Measurements from ENCODE around the gene GNAZ.
A peak's percentile ranks its signal among the peaks of the same experiment; 100 is the strongest.

Gene GNAZ

DNA sequence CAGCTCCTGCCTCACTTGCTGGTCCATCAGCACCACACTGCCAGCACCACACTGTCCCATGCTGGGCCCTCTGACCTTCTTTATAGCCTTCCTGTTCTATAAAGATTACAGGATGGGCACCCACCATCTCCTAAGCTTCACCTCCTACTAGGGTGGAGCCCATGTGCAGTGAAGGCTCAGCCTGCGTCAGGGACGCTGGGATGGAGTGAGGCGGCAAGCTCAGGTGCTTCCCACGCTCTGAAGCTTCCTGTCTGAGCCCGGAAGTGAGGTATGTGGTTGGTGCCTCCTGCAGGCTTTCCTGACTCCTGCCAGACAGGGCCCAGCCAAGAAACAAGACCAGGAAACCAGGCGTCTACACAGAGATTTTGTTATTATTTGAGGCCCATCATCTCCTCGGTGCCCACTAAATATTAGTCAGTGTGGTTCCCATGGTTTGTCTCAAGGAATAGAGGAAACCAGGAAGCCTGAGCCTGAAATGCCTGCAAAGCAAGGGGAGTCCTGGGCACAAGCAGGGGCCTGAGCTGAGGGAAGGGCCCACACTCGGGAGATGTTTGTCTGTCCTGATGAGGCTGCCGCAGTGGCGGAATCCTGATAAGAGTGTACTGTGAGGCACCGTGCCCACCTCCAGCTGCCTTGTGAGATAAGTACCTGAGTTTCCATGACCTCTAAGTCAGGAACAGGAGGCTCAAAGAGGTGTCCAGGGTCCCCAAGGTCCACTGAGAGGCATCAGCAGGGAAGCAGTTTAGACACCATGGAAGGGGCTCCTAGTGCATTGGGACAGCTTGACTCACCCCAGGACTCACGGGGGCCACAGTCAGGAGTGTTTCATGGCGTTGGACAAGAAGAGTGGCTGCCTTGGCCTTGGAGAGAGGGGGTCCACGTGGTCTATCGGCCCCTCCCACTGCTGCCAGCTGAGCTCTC lies 49.4 kb downstream of the GNAZ start:
- DNase-seq (ENCODE audit: low read depth) = peak; percentile 20

DNA sequence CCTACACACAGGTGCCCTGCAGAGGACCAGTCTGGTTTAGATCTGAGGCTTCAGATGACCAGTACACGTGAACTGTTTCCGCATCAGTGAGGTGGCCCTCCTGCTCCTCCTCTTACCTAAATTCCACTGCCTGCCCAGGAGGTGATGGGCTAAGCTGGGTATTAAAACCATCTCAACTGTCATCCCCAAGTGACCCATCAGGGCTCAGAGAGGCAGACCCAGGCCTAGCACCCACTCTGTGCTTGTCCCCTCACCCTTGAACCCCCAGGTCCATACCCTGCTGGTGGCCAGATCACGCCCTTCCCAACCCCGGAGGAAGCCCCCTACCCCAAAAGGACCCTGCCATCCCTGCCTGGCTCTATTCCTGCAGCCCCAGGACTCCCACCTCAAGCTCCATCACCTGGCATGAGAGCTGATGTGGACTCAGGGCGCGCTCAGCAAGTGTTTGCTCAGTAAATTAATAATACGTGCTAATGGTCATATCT lies 50.1 kb downstream of the GNAZ start:
- no peak for DNase-seq (ENCODE audit: low read depth)

DNA sequence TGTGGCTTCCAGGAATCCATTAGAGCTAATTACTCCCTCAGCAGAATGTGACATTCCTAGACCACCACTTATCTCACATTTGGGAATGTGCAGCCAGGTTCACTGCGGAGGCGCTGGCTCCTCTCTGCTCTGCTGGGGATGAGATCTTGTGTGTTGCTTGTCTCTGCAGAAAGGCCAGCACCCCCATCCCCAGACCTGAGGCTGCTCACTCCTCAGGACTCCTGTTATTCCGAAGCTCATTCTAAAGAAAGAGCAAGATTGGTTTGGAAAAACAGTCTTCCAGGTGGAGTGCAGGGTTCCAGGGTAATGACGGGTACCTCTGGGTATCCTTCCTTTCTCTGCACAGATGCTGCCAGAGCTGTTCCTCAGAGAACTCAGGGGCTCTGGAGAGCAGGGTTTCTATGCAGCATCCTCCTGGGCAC lies 50.7 kb downstream of the GNAZ start:
- DNase-seq (ENCODE audit: low read depth) = no peak

DNA sequence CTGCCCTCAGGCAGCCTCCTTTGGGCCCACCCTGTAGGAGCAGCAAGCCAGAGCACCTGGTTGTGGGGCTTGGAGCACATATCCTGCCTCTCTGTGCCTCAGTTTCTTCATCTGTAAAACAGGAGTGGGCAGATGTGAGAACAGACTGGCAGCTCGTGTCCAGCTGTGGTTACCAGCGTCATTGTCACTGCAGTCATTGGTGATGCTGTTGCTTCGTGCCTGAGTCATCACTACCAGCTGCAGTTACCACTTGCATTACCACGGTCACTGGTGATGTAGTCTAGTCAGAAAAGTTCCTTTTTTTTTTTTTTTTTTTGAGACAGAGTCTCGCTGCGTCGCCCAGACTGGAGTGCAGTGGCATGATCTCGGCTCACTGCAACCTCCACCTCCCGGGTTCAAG lies 51.1 kb downstream of the GNAZ start:
- DNase-seq (ENCODE audit: low read depth) = no peak

DNA sequence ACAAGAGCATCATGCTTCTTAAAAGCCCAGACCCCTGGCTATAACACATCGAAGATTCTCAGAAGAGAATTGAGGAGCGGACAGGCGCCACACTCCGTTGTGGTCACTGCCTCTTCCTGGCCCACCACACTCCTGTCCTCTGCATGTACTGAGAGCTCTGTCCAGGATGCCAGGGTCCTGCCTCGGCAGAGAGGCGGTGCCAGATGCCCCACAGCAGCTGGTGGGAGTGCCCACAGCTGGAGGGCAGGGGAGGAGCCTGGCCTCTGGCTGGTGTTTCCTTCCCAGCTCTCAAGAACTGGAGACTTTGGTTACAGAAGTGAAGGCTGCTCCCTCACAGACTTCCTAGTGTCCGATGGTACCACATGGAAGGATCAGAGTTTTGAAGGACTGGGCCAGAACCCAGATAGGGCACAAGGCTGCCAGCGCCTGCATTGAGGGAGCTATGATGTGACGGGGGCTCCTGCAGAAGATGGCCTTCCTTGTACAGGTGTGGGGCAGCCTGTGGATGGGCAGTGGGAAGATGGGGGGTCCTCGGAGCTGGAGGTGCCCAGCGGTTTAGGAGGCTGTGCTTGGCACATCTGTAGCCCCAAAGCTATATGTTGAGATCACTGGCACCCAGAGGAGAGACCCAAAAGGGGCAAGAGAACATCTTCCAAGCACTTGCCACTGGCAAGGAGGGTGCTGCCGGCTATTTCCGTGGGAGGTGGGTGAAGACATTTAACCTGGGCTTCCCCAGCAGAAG lies 52.1 kb downstream of the GNAZ start:
- DNase-seq (ENCODE audit: low read depth) = no peak

DNA sequence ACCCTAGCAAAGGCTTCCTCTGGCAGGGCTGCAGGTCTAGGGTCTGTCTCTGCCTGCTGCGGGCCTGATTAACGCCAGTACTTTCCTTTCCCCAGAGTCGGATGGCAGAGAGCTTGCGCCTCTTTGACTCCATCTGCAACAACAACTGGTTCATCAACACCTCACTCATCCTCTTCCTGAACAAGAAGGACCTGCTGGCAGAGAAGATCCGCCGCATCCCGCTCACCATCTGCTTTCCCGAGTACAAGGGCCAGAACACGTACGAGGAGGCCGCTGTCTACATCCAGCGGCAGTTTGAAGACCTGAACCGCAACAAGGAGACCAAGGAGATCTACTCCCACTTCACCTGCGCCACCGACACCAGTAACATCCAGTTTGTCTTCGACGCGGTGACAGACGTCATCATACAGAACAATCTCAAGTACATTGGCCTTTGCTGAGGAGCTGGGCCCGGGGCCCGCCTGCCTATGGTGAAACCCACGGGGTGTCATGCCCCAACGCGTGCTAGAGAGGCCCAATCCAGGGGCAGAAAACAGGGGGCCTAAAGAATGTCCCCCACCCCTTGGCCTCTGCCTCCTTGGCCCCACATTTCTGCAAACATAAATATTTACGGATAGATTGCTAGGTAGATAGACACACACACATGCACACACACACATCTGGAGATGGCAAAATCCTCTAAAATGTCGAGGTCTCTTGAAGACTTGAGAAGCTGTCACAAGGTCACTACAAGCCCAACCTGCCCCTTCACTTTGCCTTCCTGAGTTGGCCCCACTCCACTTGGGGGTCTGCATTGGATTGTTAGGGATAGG lies 52.9 kb downstream of the GNAZ start:
- no peak for DNase-seq (ENCODE audit: low read depth)

DNA sequence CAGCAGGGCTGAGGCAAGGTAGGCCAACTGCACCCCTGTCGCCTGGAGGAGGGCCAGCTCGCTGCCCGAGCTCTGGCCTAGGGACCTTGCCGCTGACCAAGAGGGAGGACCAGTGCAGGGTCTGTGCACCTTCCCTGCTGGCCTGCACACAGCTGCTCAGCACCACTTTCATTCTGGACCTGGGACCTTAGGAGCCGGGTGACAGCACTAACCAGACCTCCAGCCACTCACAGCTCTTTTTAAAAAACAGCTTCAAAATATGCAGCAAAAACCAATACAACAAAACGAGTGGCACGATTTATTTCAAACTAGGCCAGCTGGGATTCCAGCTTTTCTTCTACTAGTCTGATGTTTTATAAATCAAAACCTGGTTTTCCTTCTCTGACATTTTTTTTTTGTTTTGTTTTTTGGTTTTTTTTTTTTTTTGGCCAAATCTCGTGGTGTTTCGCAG lies 53.5 kb downstream of the GNAZ start:
- no peak for DNase-seq (ENCODE audit: low read depth)

DNA sequence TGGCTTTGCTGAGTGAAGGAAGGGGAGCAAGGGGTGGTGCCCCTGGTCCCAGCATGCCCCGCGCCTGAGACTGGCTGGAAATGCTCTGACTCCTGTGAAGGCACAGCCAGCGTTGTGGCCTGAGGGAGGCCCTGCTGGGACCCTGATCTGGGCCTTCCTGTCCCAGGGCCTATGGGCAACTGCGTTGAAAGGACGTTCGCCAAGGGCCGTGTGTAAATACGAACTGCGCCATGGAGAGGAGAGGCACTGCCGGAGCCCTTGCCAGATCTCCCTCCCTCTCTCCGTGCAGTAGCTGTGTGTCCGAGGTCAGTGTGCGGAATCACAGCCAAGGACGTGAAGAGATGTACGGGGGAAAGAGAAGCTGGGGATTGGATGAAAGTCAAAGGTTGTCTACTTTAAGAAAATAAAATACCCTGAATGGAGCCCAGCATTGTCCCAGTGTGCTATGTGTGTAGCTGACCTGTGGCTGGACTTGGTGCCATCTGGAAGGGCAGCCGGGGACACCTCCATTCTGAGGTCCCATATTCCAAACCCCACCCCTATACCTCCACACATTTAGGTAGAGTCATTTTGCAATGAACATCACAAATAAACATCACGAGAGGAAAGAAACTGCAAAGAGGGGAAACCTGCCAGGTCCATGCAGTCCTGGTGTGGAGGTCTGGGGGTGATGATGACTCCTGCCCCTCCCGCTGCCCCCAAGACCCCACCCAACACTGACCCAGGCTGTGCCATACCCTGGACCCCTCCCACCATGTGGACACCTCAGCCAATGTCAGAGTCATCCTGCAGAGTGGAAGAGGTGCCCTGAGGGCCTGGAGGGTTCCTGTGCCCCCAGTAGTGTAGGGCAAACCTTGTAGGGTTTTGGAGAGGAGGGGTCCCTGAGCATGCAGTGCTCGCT lies 54.5 kb downstream of the GNAZ start:
- DNase-seq (ENCODE audit: low read depth) = no peak

DNA sequence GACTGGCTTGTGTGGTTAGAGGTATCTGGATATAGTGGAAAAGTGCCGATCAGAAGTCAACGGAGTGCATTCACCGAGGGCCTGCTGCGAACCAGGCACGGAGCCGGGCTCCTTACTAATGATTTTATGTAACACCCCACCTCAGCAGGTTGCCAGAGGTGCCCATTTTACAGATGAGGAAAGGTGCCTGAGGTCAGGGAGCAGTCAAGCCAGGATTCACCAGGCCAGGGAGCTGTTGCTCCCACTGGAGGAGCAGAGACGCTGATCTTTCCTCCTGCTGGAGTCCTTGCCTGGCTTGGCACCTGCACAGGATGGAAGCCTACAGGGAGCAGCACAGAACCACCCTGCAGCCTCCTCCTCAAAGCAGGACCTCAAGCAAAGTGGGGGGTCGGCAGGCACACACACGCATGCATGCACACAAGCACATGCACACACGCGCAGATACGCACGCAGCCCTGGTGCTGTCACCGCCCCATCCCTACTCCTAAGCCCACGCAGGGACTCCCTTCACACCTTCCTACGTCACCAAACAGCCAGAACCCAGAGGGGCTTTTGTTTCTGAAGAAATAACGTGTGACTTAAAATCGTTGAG lies 55.3 kb downstream of the GNAZ start:
- DNase-seq (ENCODE audit: low read depth) = no peak

DNA sequence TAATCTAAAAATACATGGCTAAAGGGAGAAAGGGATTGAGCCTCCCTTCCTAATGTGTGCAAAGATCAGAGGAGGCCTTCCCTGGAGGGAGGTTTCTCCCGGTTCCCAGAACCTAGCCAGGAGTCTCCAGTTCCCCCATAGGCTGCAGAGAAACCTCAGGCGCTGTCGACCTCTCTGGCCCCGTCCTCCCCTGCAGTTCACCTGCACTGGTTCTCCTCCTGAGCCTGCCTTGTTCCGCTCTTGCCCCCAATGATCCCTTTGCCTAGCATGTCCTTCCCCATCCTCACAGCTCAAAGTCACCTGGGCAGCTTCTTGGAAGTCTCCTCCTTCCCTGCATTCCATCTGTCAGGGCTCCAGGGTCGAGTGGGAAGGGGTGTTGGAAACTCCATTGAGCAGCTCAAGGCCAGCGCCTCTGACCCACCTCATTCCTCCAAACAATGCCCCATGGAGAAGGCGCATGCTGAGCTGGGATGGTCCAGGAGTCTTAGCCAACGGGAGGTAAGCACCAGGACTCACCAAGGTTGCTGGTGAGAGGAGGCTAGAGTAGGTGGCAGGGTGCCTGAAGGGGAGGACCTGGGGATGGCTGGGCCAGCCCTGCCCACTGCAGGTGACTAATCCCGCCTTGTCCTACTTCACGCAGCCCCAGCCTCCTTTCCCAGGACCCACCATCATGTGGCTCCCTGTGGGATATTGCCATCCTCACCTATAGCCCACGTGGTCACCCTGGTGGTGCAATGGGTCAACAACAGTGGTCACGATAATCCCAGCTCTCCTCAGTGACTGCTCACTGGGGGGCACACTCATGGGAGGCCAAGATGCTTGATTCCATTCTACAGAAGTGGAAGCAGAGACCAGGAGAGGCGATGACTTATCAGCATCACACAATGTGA lies 56.1 kb downstream of the GNAZ start:
- DNase-seq (ENCODE audit: low read depth) = no peak

DNA sequence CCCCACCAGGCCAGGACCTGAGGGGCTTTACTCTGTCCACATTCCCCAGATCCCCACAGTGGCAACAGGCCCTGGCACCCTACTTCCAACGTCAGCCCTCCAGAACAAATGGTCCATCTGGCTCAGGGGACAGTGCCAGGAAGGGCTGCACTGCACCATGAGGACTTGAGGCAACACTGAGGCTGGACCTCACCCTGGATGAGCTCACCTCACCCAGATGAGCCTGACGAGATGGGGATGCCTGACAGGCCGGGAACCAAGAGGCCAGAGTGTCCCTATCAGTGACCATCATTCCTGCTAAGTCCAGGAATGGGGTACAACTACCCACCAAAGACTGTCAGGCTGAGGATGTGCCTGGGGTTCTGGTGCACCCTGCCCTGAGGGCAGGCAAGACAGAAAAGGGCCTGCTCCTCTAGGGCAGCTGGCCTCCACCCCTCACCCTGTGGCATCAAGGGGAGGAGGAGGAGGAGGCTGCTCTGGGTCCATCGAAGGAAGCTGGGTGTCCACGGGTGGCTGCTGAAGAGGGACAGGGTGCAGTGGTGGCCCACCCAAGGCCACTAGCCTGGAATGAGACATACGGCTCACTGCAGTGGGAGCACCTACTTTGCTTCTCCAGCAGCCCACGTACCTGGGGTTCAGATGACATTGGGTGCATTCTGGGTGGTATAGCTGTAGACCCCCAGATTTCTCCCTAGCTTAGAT lies 56.9 kb downstream of the GNAZ start:
- DNase-seq (ENCODE audit: low read depth) = no peak

DNA sequence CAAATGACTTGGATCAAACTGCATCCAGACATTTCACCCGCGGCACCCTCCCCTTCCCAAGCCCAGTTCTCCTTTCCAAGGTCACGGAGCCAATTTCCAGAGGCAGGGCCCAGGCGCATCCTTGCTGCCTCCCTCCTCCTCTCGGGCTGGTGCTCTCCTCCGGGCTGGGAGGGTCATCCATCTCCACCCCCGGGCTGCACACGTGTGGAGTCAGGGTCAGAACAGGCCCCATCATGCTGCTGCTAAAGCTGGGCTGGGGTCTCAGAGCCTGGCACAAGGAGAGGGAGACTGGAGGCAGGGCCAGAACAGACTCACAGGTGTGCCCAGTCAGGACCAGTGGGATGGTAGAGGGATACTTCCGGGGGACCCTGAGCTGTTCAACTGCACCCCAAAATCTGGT lies 57.5 kb downstream of the GNAZ start:
- no peak for DNase-seq (ENCODE audit: low read depth)

DNA sequence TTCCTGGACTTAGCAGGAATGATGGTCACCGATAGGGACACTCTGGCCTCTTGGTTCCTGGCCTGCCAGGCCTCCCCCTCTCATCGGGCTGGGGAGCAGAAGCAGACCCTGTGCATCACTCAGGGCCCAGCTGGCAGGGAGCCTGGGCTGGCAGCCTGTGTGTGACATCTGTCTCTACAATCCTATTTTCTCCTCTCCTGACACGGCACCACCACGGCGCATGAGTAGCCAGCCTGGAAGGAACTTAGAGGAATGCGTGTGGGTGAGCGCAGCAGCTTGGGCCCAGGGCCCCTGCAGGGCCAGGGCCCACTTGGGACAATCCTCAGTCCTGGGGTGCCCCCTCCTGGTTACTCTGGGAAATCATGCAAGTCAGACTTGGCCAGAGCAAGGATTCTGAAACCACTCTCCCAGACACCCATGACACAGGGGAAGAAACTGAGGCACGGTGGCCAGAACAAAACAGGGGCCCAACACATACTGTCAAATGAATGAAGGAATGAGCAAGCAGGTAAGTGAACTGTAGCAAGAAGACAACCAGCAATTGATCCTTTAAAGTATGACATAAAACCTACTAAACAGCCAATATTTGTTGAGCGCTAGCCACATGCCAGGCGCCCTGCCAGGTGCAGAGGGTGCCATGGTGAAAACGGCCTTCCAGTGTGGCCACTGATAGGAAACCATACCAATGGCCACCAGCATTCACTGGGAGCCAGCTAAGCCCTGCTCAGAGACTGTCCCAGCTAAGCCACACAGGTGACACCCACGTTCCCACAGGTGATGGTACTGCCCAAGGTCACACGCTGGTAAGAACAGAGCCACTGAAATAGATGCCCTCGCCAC lies 58.2 kb downstream of the GNAZ start:
- peak; percentile 73 for DNase-seq (ENCODE audit: low read depth)

DNA sequence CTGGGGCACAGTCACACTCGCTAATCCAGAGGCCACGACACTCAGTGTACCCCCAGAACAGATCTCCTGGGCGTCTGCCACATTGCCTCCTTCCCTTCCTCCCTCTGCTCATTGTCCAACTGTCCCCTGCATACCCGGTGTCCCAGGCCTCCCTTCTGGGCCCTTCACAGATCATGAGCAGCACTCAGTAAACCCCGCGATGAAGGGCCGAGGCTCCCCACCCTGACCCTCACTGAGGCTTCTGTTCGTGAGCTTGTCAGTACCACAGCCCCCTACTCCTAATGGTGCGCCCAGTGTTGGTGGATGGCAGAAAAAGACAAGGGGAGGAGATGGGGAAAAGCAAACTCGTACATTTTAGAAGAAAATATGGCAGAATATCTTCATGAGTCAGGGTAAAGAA lies 58.8 kb downstream of the GNAZ start:
- DNase-seq (ENCODE audit: low read depth) = no peak

DNA sequence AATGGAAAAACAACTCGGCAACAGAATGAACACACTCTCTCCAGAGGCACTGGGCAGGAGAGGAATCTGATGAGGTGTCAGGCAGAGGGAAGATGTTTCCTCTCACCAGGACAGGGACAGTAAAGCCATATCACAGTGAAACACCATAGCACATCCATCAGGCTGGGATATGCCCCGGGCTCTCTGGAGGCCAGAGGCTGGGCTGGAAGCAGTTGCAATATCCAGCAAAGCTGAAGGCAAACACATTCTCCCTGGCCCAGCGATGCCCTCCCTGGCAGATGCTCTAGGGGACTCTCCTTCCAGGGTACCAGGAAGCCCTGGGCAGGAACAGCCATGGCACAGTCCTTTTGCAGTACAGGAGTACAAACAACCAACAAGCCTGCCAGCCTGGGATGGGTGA lies 60.4 kb downstream of the GNAZ start:
- DNase-seq (ENCODE audit: low read depth) = no peak

DNA sequence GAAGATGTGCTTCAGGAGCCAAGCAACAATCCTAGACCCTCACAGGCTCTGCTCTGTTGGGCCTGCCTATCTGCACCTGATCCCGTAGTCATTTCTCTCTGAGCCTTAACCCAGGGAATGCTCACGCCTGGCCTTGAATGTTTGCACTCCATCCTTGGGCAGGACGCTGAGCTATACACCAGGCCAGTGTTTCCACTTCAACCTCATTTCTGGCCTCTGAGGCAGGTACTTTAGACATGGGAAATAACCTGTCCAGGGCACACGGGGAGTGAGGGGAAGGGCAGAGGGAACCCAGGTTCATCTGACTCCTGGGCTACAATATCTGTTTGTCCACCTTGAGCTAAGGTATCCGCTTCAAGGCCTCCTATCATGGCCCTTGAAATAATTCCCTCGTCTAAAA lies 61.6 kb downstream of the GNAZ start:
- DNase-seq (ENCODE audit: low read depth) = no peak

DNA sequence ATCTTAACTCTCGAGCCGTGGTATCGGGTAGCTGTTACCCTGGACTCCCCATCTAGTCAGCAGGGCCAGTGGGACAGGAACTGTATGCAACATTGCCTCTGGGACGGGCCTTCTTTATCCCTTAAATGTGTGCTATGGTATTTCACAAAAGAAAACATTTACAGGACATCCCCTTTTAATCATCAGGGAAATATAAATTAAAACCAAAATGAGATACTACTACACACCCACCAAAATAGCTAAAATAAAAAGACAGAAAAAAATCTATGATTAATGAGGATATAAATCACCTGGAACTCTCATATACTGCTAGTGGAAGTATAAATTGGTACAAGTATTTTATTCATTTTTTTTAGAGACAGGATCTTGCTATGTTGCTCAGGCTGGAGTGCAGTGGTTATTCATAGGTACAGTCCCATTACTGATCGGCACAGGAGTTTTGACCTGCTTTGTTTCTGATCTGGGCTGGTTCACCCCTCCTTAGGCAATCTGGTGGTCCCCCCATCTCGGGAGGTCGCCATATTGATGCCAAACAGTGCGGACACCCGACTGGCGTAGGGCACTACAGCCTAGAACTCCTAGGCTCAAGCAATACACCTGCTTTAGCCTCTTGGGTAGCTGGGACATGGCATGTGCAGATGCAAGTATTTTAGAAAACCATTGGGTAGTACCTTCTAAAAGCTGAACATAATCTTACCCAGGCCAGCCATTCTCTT lies 62.2 kb downstream of the GNAZ start:
- DNase-seq (ENCODE audit: low read depth) = no peak

DNA sequence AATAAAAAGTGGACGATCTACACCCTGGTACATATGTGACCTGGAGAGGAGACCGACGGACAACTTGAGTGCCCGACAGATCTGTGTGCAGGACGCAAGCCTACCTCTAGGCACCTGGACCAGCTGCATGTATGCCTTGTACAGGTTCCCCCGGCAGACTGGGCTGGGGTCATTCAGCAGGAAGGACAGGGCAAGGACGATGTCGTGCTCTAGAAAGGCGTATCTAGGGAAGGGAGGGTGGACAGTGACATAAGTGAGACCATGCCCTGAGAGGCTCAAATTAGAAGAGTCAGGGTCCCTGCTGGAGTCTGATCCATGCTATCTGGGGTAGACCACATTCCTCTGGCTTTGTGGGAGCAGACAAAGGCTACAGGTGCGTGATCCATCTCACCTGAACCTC lies 63.6 kb downstream of the GNAZ start:
- DNase-seq (ENCODE audit: low read depth) = no peak
